Keratinocyte (primary cell): Measurements from ENCODE around the gene UGT1A8. TPM values are rescaled to one million over a fixed set of nuclear protein-coding genes. Genes with fewer than 3 reads are reported as not detected.
"Not testable (repeated sequence)": the region's sequence is repeated elsewhere in the genome, so short reads cannot be mapped to it uniquely, and the experiment has no call there.

Experiments used
- DNase-seq: peaks from one replicate; pipeline ENCODE4 v3.0.0-alpha.2; 2011; ENCODE audit warnings: low read depth, missing footprints, low spot score
- FAIRE-seq: peaks from 2 replicates; lab custom pipeline; 2011; peaks lifted over from hg19 to GRCh38; lab: Jason Lieb, UNC
- H2AFZ ChIP-seq: 2 replicates; pipeline ENCODE4 v1.6.0; 2012; ENCODE audit warnings: low read length, control low read depth, inconsistent platforms; ENCODE audit not compliant: control insufficient read depth
- H3K27ac ChIP-seq: 2 replicates; pipeline ENCODE4 v1.5.1; 2011; ENCODE audit warnings: low read length; ENCODE audit not compliant: control insufficient read depth, insufficient read depth
- H3K27me3 ChIP-seq: 3 replicates; pipeline ENCODE4 v1.6.0; 2011; ENCODE audit warnings: low read length; ENCODE audit not compliant: control insufficient read depth, insufficient read depth; ENCODE audit errors: extremely low read depth
- H3K36me3 ChIP-seq, 2 experiments: 2 replicates in 1 of 2; 3 replicates in 1 of 2; pipeline ENCODE4 v1.5.1; 2011; ENCODE audit warnings: low read length in 2 of 2, mild to moderate bottlenecking in 1 of 2; ENCODE audit not compliant: control insufficient read depth in 2 of 2, insufficient read depth in 2 of 2; ENCODE audit errors: extremely low read depth in 1 of 2
- H3K4me1 ChIP-seq: 3 replicates; pipeline ENCODE4 v1.5.1; 2011; ENCODE audit warnings: low read length; ENCODE audit not compliant: control insufficient read depth, insufficient read depth; ENCODE audit errors: extremely low read depth
- H3K4me2 ChIP-seq: 3 replicates; pipeline ENCODE4 v1.6.0; 2011; ENCODE audit warnings: low read depth, low read length; ENCODE audit not compliant: control insufficient read depth, insufficient read depth; ENCODE audit errors: extremely low read depth
- H3K4me3 ChIP-seq, 3 experiments: fragments of 200-600 bp in 1 of 3; sonication (generic) in 1 of 3; 2 replicates in 2 of 3; 3 replicates in 1 of 3; pipeline ENCODE4 v1.5.1; 2011 to 2016; ENCODE audit warnings: low read length in 3 of 3, mild to moderate bottlenecking in 3 of 3, control low read depth in 2 of 3, inconsistent platforms in 1 of 3, low read depth in 1 of 3, mixed read lengths in 1 of 3, mixed run types in 1 of 3, moderate library complexity in 1 of 3; ENCODE audit not compliant: control insufficient read depth in 2 of 3, insufficient read depth in 2 of 3; ENCODE audit errors: extremely low read depth in 1 of 3
- H3K79me2 ChIP-seq: 2 replicates; pipeline ENCODE4 v1.6.0; 2012; ENCODE audit warnings: low read length; ENCODE audit not compliant: control insufficient read depth, insufficient read depth
- H3K9ac ChIP-seq: 3 replicates; pipeline ENCODE4 v1.6.0; 2011; ENCODE audit warnings: low read length; ENCODE audit not compliant: control insufficient read depth, insufficient read depth; ENCODE audit errors: extremely low read depth
- H3K9me1 ChIP-seq: 3 replicates; pipeline ENCODE4 v1.6.0; 2011; ENCODE audit warnings: low read length; ENCODE audit not compliant: control insufficient read depth, insufficient read depth; ENCODE audit errors: extremely low read depth
- H3K9me3 ChIP-seq: 2 replicates; pipeline ENCODE4 v1.5.1; 2012; ENCODE audit warnings: low read depth, low read length; ENCODE audit not compliant: control insufficient read depth
- H4K20me1 ChIP-seq: 3 replicates; pipeline ENCODE4 v1.6.0; 2011; ENCODE audit warnings: low read length; ENCODE audit not compliant: control insufficient read depth, insufficient read depth; ENCODE audit errors: extremely low read depth
- EZH2 ChIP-seq: IDR thresholded peaks from one replicate; pipeline ENCODE4 v1.6.1; 2012; ENCODE audit warnings: inconsistent platforms, mild to moderate bottlenecking, low read length, moderate library complexity
- dilution Hi-C: fragments of 300-500 bp; cut with MboI; formaldehyde crosslinking; loops from one replicate; pipeline ENCODE4 v1.7.0; 2020; ENCODE audit warnings: low sequenced_read_pairs; ENCODE audit not compliant: extremely low pct_ligation_motif_present
- polyA plus RNA-seq, 5 experiments: library from polyadenylated mRNA; depleted of rRNA in 3 of 5; stranded (reverse) in 3 of 5; stranded (forward) in 1 of 5; unstranded in 1 of 5; fragments of >200 nt; gene quantifications; 1 replicate in 1 of 5; 2 replicates in 3 of 5; 3 replicates in 1 of 5; pipeline versions ENCODE4 v1.2.1 to v1.2.3, GENCODE V29; 2011 to 2012; ENCODE audit warnings: missing spikeins in 2 of 5, low read depth in 1 of 5, low replicate concordance in 1 of 5
- TF ChIP-seq, protein P1 (sequence below), 3 experiments: IDR thresholded peaks in 1 of 3; conservative IDR thresholded peaks in 1 of 3; optimal IDR thresholded peaks in 1 of 3; 2 replicates in 2 of 3; 3 replicates in 1 of 3; pipeline versions ENCODE3 to v1.5.1; 2011; ENCODE audit warnings: low read length in 3 of 3, mild to moderate bottlenecking in 3 of 3, moderate library complexity in 2 of 3, control low read depth in 1 of 3, inconsistent platforms in 1 of 3; ENCODE audit not compliant: insufficient read depth in 2 of 3; ENCODE audit errors: extremely low read depth in 1 of 3

Gene UGT1A8
- polyA plus RNA-seq, 1 donor (not counting 4 experiments of a cell fraction or from before 2014, with no cell fraction given), result 0.64 TPM

DNA sequence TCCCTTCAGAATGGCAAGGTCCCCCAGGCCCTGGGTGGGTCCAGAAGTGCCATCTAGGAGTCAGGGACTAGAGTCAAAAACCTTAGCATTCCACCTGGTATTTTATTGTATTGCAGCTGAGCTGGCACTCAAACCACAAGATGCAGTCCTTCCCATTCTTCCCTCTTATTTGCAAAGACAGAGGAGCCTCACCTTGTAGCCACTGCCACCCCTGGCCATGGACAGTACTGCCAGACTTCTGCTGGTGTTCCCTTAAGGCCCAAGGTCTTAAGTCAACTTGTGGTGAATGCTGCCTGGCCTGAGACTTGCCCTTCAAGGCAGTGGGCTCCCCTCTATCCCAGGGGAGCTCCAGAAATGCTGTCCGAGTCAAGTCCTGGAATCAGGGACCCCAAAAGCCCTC is 25.7 kb downstream of the UGT1A8 start:
- H3K36me3 ChIP-seq, result no peaks in the 10 kb centered on the region
- no peak overlapping the region for H2AFZ ChIP-seq
- no peak overlapping the region for H3K4me3 ChIP-seq
- no peak overlapping the region for H3K9ac ChIP-seq
- no peak overlapping the region for H3K27ac ChIP-seq
- no peaks in the 10 kb centered on the region for H3K9me1 ChIP-seq
- H3K27me3 ChIP-seq, result no peaks in the 10 kb centered on the region
- FAIRE-seq, result peak; percentile 77
- peaks cover 5% of the 10 kb centered on the region for H3K9me3 ChIP-seq
- H3K4me2 ChIP-seq, result no peak overlapping the region
- no peak for TF ChIP-seq EZH2
- TF ChIP-seq, protein P1, sequence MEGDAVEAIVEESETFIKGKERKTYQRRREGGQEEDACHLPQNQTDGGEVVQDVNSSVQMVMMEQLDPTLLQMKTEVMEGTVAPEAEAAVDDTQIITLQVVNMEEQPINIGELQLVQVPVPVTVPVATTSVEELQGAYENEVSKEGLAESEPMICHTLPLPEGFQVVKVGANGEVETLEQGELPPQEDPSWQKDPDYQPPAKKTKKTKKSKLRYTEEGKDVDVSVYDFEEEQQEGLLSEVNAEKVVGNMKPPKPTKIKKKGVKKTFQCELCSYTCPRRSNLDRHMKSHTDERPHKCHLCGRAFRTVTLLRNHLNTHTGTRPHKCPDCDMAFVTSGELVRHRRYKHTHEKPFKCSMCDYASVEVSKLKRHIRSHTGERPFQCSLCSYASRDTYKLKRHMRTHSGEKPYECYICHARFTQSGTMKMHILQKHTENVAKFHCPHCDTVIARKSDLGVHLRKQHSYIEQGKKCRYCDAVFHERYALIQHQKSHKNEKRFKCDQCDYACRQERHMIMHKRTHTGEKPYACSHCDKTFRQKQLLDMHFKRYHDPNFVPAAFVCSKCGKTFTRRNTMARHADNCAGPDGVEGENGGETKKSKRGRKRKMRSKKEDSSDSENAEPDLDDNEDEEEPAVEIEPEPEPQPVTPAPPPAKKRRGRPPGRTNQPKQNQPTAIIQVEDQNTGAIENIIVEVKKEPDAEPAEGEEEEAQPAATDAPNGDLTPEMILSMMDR (optimal IDR thresholded peaks at IDR 0.05 in 1 of 3, IDR thresholded peaks at IDR 0.05 in 1 of 3, conservative IDR thresholded peaks at IDR 0.05 in 1 of 3; ENCODE audit: extremely low read depth in 1 of 3, insufficient read depth in 2 of 3, low read length in 3 of 3), result peak; percentile 42 to 66 (median 50)
- dilution Hi-C loops, result no loop called here
- H3K79me2 ChIP-seq, result no peaks in the 10 kb centered on the region
- DNase-seq, result no peak
- peaks cover 3% of the 10 kb centered on the region for H3K4me1 ChIP-seq
- no peaks in the 10 kb centered on the region for H4K20me1 ChIP-seq

DNA sequence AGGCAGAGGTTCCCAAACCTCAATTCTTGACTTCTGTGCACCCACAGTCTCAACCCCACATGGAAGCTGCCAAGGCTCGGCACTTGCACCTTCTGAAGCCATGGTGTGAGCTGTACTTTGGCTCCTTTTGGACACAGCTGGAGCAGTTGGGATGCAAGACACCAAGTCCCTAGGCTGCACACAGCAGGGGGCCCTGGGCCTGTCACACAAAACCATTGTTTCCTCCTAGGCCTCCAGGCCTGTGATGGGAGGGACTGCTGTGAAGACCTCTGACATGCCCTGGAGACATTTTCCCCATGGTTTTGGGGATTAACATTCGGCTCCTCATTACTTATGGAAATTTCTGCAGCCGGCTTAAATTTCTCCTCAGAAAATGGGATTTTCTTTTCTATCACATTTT is 28.6 kb downstream of the UGT1A8 start:
- H3K4me3 ChIP-seq, DNase-seq, H3K79me2 ChIP-seq, FAIRE-seq, H3K4me1 ChIP-seq, H3K27ac ChIP-seq, dilution Hi-C loops, H3K4me2 ChIP-seq, H3K36me3 ChIP-seq, H3K9me1 ChIP-seq, H3K9ac ChIP-seq, H3K9me3 ChIP-seq, H4K20me1 ChIP-seq, H3K27me3 ChIP-seq, H2AFZ ChIP-seq: not testable (repeated sequence)

DNA sequence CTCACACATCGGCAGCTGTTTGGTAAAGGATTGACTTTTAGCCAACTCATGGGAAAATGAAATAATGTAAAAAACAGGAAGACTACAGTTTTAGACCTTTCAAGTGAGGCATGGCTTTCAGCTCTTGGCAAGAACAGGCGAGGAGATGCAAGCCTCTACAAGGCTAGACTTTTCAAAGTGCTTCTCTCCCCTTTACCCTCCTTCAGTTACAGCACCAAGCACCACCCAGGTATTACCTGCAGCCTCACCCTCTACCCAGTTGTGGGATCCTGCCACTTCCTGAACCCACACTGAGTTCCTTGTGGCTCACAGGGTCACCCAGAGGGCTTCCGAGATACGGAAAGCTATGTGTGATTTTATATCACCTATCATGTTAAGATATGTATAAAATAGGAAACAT is 33.5 kb downstream of the UGT1A8 start:
- Histone ChIP-seq H4K20me1 (no peaks in the 10 kb centered on the region), H3K36me3 (no peaks in the 10 kb centered on the region), H3K4me1 (peaks cover 11% of the 10 kb centered on the region), H3K4me3 (no peak overlapping the region), H2AFZ (peak overlapping the region; percentile 53), H3K27ac (no peak overlapping the region), H3K9me3 (peaks cover under 1% of the 10 kb centered on the region), H3K27me3 (no peaks in the 10 kb centered on the region), H3K9me1 (no peaks in the 10 kb centered on the region), H3K79me2 (no peaks in the 10 kb centered on the region), H3K4me2 (peak overlapping the region; percentile 68), H3K9ac (no peak overlapping the region)
- dilution Hi-C loops, result no loop called here
- DNase-seq (no peak), FAIRE-seq (peak; percentile 90)
- TF ChIP-seq EZH2, result no peak
- TF ChIP-seq, protein P1 (optimal IDR thresholded peaks at IDR 0.05 in 1 of 3, IDR thresholded peaks at IDR 0.05 in 1 of 3, conservative IDR thresholded peaks at IDR 0.05 in 1 of 3; ENCODE audit: extremely low read depth in 1 of 3, insufficient read depth in 2 of 3, low read length in 3 of 3), result no peak
